Prostate gland (tissue), 2 donors: Measurements from ENCODE around the gene NEK9. TPM values are rescaled to one million over a fixed set of nuclear protein-coding genes. Genes with fewer than 3 reads are reported as not detected.

ENCODE experiments used
- DNase-seq: peaks from one replicate; pipeline ENCODE4 v3.0.0-alpha.2; 2019; ENCODE audit warnings: low spot score
- H3K27ac ChIP-seq, 2 donors: fragments of 200-600 bp; sonication (generic); 2 replicates each; pipeline ENCODE4 v1.5.1; 2017 to 2019
- H3K27me3 ChIP-seq: fragments of 200-600 bp; sonication (generic); replicated peaks from 2 replicates; pipeline ENCODE4 v1.5.1; 2019; ENCODE audit not compliant: insufficient read depth
- H3K36me3 ChIP-seq, 2 donors: fragments of 200-600 bp; sonication (generic); 1 replicate in 1 of 2; 2 replicates in 1 of 2; pipeline versions ENCODE4 v1.5.1 to v1.8.1; 2017 to 2019
- H3K4me1 ChIP-seq: fragments of 200-600 bp; sonication (generic); replicated peaks from 2 replicates; pipeline ENCODE4 v1.5.1; 2019
- H3K4me3 ChIP-seq, 2 donors: fragments of 200-600 bp; sonication (generic); 2 replicates each; pipeline ENCODE4 v1.5.1; 2017 to 2019
- H3K9me3 ChIP-seq: fragments of 200-600 bp; sonication (generic); 2 replicates; pipeline ENCODE4 v1.5.1; 2017
- POLR2A ChIP-seq: fragments of 450-650 bp; IDR thresholded peaks from one replicate; pipeline ENCODE4 v1.6.1; 2016; ENCODE audit warnings: antibody characterized with exemption, mild to moderate bottlenecking
- POLR2AphosphoS5 ChIP-seq: sonication (generic); formaldehyde crosslinking; IDR thresholded peaks from one replicate; pipeline ENCODE4 v1.6.1; 2017; ENCODE audit warnings: antibody characterized with exemption
- WGBS: methylation state at CpG from one replicate; pipeline ENCODE4 v1.1.5; 2018; 5-methylcytosine and 5-hydroxymethylcytosine counted together
- intact Hi-C: fragments of 100-400 bp; cut with DNase I; formaldehyde crosslinking; loops from one replicate; pipeline ENCODE4 v1.14.2; 2022
- total RNA-seq, 2 donors: library from RNA; depleted of rRNA; stranded (reverse); fragments of >200 nt; gene quantifications; one replicate each; pipeline ENCODE4 v1.1.0, GENCODE V29; 2016
- TF ChIP-seq, protein P1 (sequence below), 4 experiments: fragments of 200-600 bp in 2 of 4; fragments of 450-650 bp in 2 of 4; sonication (generic) in 2 of 4; IDR thresholded peaks; 1 replicate in 3 of 4; 2 replicates in 1 of 4; pipeline ENCODE4 v1.5.1; 2016 to 2019; ENCODE audit warnings: antibody characterized with exemption in 4 of 4, mild to moderate bottlenecking in 2 of 4, moderate library complexity in 2 of 4

Gene NEK9
- total RNA-seq, 2 donors from 2014 or later = 59.5 to 89.8 TPM

DNA sequence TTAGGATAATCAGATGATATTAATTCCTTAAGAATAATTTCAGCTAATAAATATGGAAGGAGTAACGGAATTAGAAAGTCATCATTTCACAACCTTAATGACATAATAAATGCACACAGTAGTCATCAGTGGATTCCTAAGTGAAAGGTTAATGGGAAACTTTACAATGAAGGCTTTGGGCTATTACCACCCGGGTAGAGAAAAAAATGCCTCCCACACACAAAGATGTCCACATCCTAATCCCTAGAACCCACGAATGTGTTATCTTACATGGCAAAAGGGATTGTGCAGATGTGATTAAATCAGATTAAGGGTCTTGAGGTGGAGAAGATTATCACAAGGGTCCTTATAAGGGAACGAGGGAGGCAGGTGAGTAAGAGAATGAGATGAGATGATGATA, 43.9 kb upstream of the NEK9 start:
- H3K27ac ChIP-seq = no peak overlapping the region
- DNase-seq = no peak
- no peaks in the 10 kb centered on the region for H3K36me3 ChIP-seq
- TF ChIP-seq, protein P1, sequence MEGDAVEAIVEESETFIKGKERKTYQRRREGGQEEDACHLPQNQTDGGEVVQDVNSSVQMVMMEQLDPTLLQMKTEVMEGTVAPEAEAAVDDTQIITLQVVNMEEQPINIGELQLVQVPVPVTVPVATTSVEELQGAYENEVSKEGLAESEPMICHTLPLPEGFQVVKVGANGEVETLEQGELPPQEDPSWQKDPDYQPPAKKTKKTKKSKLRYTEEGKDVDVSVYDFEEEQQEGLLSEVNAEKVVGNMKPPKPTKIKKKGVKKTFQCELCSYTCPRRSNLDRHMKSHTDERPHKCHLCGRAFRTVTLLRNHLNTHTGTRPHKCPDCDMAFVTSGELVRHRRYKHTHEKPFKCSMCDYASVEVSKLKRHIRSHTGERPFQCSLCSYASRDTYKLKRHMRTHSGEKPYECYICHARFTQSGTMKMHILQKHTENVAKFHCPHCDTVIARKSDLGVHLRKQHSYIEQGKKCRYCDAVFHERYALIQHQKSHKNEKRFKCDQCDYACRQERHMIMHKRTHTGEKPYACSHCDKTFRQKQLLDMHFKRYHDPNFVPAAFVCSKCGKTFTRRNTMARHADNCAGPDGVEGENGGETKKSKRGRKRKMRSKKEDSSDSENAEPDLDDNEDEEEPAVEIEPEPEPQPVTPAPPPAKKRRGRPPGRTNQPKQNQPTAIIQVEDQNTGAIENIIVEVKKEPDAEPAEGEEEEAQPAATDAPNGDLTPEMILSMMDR (IDR thresholded peaks at IDR 0.05) = no peak
- TF ChIP-seq POLR2A = no peak
- no peak for TF ChIP-seq POLR2AphosphoS5
- WGBS = 64% methylated on average over 4 of the region's 4 CpGs
- no peaks in the 10 kb centered on the region for H3K27me3 ChIP-seq
- H3K4me1 ChIP-seq = peaks cover 2% of the 10 kb centered on the region
- no peaks in the 10 kb centered on the region for H3K9me3 ChIP-seq
- intact Hi-C loops = no loop called here
- no peak overlapping the region for H3K4me3 ChIP-seq

DNA sequence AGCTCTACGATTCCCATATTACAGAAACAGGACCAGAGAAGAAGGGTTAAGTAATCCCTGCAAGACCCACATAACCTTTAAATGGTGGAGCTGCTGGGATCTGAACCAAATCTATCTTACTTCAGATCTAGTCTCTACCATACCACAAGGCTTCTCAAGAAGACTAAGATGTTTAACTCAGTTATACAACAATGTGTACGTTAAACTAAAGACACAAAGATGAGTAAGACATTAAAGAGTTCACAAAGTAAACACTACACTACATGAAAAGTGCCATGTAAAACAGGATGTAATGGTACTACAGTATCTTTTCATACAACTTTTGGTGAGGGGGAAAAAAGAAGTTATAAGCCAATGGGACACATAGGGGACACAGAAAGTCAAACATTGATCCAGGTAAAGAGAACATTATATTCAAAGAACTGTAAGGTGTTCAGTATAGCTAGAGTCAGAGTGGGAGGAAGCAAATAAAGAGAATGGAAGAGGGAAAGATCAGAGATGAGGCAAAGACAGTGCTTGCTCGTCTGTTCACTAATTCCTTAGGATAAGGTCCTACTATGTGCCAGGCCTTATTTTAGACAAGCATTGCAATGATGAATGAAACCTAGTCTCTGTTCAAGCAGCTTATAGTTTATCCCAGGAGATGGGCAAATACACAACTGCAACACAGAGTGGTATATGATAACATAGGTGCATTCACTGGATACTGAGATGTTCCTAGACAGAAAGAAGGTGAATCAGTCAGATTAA, 41.9 kb upstream of the NEK9 start:
- 58% methylated on average over 3 of the region's 3 CpGs for WGBS
- TF ChIP-seq POLR2A (no peak), POLR2AphosphoS5 (no peak)
- TF ChIP-seq, protein P1 (IDR thresholded peaks at IDR 0.05) = no peak
- Histone ChIP-seq H3K9me3 (no peaks in the 10 kb centered on the region), H3K4me1 (no peaks in the 10 kb centered on the region), H3K27me3 (no peaks in the 10 kb centered on the region), H3K36me3 (no peaks in the 10 kb centered on the region), H3K4me3 (no peak overlapping the region), H3K27ac (no peak overlapping the region)
- no peak for DNase-seq
- intact Hi-C loops = no loop called here

DNA sequence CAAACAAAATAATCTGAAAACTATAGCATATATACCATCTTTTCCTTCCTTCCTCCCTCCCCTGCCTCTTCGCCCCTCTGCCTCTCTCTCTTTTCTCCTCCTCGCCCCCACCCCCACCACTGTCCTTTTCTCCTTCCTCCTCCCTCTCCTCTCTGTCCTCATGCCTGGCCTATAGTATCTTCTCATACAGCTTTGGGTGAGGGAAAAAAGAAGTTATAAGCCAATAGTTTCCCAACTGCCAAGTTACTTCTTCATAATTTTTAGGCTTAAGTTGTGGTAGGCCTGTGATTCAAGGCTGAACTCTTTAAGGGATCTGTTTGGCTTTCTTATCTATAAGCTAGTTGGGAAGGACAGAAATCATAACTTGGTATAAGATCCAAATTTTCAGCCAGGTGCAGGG, 40.5 kb upstream of the NEK9 start:
- no peak for DNase-seq
- no peak for TF ChIP-seq POLR2AphosphoS5
- TF ChIP-seq, protein P1 (IDR thresholded peaks at IDR 0.05) = no peak
- no peak for TF ChIP-seq POLR2A
- Histone ChIP-seq H3K27ac (no peak overlapping the region), H3K27me3 (no peaks in the 10 kb centered on the region), H3K9me3 (no peaks in the 10 kb centered on the region), H3K4me3 (no peak overlapping the region), H3K4me1 (no peaks in the 10 kb centered on the region), H3K36me3 (no peaks in the 10 kb centered on the region)
- intact Hi-C loops = no loop called here
- WGBS = 88% methylated on average over 2 of the region's 2 CpGs

DNA sequence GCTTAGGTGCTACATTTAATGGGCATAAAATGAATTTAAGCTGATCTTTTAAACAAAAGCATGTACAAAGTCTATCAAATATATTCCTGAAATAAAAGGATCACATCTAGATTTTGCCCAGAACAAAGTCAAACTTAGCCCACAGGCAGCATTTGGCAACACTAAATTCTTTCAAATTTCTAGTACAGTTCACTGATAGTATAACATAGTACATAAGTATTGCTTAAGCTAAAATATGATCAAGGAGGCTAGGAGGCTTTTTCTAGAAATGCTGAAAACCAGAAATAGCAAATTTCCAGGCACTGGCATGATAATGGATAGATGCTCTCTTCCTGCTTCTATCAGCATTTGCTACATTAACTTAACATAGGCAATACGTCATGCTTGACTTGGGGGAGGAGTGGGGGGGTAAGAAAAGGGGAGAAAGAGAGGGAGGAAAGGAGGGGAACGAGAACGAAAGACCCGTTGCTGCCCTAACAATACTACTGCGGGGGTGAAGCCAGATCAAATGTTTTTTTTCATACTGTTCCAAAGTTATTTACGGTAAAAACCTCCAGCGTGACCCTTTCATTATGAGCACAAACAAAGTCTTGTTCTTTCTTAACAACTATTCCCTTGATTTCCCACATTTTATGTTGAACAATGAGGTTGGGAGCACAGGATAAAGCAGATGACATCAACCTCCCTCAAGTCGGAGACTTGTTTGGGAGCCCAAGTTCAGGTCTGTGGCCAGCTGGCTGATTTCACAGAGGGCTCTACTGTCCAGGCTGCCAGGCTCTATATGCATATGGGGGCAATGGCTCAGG, 38.9 kb upstream of the NEK9 start:
- H3K36me3 ChIP-seq = no peaks in the 10 kb centered on the region
- no peak overlapping the region for H3K4me3 ChIP-seq
- no peaks in the 10 kb centered on the region for H3K9me3 ChIP-seq
- H3K27me3 ChIP-seq = no peaks in the 10 kb centered on the region
- intact Hi-C loops = no loop called here
- DNase-seq = no peak
- WGBS = 35% methylated on average over 8 of the region's 8 CpGs
- no peak overlapping the region for H3K27ac ChIP-seq
- TF ChIP-seq POLR2A (no peak), POLR2AphosphoS5 (no peak)
- TF ChIP-seq, protein P1 (IDR thresholded peaks at IDR 0.05) = no peak
- H3K4me1 ChIP-seq = no peaks in the 10 kb centered on the region
